GM18870 (cell line): Measurements from ENCODE around the gene FAM216A.

Experiments used
- ATAC-seq: cut with Tn5 transposase; IDR thresholded peaks from one replicate; pipeline ENCODE4 v1.9.1; 2021; ENCODE audit warnings: moderate library complexity; ENCODE audit not compliant: unreplicated experiment

Gene FAM216A

DNA sequence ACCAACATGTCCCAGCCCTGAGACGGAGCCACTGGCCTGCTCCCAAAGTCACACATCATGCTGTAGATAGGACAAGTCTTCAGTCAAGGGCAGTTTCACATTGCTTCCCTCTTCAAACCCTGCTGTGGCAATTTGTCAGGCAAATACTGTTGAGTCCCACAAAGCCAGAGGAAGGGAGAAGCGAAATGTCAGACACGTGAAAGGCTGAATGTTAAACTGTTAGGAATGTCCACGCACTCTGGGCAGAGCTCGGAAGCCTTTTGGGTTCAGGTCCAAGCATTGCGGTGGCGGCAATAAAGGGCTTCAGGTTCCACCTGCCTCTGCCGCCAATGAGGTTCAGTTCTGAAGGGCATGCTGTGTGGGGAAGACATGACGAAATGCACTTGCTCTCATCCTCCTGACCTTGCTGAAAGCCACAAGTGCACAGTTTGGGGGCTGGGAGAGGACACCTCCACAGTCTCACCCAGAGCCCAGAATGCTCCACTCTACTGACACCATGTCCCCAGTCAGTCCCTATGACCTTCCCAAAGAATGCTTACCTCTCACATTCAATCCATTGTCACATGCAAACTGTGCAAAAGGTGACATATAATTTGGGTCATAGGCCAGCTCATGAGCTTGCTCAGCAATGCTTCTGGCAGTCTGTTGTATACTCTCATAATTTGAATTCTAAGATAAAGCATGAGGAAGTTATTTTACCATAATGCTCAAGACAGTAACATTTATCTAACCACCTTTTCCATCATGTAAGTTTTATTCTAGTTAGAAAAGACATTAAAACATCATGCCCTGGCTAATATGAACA is 69.2 kb downstream of the FAM216A start:
- ATAC-seq, result no peak

DNA sequence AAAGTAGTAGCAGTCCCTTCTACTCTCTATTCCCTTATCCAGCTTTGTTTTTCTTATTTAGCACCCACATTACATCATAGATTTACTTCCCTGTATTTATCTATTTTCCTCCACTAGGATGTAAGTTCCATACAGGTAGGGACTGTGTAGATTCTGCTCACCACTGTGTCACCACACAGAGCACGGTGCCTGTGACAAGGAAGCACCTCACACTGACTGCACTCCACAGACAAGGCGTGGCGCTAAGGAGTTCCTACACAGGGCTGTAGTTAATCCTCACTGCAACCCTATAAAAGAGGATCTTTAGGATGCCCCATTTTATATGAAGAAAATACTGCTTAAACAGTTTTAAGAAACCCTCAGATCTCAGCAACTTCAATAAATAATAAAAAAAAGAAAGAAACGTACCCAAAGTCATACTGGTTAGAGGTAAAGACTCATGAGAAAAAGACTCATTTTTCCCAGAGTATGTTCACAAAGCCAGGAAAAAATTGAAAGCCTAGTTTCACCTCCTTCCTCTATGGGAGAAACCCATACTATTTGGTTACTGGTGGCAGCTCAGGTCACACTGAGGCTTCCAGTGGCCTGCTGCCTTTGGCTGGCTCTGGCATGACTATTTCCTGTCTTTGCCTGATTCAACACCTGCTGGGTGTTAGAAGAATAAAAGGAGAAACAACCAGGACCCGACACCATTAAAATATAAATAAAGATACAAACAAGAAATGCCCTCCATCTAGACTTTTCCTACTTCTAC is 70.4 kb downstream of the FAM216A start:
- ATAC-seq, result no peak
